ENCODE measurements around the gene PIGH.
"Not testable (repeated sequence)": the region's sequence is repeated elsewhere in the genome, so short reads cannot be mapped to it uniquely, and the experiment has no call there.

Gene PIGH

DNA sequence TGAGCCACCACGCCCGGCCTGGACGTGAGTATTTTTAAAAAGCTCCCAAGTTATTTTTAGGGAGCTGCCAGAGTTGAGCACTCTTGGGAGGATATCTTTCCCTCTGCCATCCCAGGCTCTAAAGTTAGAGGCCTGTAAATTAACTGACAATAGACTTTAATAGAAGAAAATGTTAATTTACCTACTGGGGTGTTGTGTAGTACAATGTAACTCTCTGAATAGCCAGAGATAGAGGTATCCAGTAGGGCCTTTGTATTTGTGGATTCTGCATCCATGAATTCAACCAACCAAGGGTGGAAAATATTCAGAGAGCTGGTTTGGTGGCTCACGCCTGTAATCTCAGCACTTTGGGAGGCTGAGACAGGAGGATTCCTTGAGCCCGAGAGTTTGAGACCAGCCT, 7.6 kb upstream of the PIGH start:
- DNase-seq = no peak

DNA sequence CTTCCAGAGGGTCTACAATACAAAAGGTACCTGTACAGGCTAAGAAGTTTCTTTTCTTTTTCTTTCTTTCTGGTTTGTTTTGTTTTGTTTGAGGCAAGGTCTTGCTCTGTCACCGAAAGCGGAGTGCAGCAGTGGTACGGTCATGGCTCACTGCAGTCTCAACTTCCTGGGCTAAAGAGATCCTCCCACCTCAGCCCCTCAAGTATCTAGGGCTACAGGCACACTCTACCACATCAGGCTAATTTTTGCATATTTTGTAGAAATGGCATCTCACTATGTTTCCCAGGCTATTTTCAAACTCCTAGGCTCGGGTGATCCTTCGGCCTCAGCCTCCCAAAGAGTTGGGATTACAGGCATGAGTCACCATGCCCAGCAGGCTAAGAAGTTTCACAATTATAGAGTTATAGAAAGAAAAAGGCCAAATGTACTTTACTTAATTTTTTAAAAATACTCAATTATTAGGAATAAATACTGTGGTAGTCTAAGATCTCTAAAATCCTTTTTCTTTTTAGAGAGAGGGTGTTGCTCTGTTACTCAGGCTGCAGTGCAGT, 3.0 kb upstream of the PIGH start:
- no peak for DNase-seq

DNA sequence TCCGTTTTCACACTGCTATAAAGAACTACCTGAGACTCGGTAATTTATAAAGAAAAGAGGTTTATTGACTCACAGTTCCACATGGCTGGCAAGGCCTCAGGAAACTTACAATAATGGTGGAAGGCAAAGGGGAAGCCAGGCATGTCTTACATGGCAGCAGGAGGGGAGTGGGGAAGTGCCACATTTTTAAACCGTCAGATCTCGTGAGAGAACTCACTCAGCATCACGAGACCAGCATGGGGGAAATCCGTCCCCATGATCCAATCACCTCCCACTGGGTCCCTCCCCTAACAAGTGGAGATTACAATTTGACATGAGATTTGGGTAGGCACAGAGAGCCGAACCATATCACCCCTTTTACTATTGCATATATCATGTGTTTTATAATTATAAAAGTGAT, 2.0 kb upstream of the PIGH start:
- no peak for DNase-seq

GRCh38 chr14:67600562-67600974, 500 bp upstream of the PIGH start:
- DNase-seq = not testable (repeated sequence)

- DNase-seq = no peak
Measured at GRCh38 chr14:67595392-67595791, 4.7 kb downstream of the PIGH start.

GRCh38 chr14:67593650-67594049, 6.4 kb downstream of the PIGH start:
- not testable (repeated sequence) for DNase-seq

- DNase-seq = no peak
Measured at GRCh38 chr14:67589204-67589770, 10.8 kb downstream of the PIGH start.

- no peak for DNase-seq
Measured at GRCh38 chr14:67586369-67586768, 13.7 kb downstream of the PIGH start.

DNA sequence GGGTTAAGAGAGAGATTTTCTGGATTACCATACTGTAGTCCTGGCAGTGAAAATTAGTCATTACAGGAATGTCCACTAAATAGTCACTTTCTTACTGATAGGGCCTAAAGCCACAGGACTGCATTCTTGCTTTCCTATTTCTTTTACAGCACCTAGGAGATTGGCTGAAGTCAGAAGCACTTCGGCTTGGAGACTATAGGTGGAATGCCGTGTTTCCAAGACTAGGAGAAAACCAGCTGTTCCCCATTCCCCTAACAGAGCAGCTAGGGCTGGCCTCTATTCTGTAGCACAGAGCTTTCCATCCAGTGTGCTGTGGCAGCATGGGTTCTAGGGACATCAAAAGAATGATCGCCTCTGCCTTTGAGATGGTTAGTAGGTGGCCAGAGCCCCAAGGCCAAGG, 15.1 kb downstream of the PIGH start:
- no peak for DNase-seq

GRCh38 chr14:67583711-67584644, 16.1 kb downstream of the PIGH start:
- peak; percentile 6 for DNase-seq

DNA sequence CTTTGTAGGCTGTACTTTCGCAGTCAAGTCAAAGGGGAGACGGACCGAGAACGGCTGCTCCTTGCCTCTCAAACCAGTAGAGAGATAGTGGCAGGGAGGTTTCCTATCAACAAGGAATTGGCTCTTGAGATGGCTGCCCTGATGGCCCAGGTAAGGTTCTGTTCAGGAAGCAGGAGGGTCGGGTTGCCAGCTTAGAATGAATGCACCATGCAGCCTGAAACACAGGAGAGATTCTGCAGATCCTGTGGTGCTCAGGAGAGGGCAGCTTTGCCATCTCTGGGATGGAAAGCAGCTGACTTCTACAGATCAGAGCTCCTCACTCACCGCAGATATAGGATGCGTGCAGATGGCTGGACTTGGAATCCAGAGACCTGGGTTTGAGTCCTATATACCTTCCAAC, 18.0 kb downstream of the PIGH start:
- DNase-seq = no peak

GRCh38 chr14:67581643-67582042, 18.4 kb downstream of the PIGH start:
- DNase-seq = no peak

DNA sequence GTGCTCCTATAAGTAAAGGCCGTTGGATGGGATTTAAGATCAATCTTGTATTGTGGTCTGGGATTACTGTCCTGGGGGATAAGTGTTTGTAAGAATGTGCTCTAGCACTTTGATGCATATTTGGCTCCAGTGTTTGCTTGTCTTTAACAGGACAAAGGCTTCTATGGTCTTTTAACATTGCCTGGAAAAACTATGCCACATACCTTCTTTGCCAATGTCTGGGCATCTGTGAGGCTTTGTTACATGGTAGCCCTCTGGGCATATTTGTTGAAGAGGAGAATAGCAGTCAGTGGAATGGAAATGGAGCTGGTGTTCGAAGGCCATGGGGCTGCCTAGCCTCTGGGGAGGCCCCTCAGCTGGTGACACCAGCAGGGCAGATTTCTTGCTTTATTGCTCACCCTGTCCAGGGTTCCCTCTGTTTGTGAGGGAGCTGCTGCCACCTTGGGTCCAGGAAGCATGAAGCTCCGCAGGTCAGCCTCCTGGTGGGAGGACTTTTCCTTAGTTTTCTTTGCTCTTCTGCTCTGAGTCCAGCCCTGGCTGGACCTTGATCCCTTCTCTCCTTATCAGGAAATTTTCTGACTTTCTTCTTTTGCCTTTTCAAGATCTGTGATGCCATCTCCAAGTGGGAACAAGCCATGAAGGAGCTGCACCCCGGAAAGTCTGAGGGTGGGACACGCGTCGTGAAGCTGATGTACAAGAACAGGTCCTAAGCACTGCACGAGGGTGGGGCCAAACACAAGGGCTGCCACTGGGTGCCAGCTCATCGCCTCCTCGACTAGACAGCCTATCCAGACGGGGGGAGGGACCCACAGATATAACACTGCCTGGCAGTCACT, 19.5 kb downstream of the PIGH start:
- no peak for DNase-seq

- no peak for DNase-seq
Measured at GRCh38 chr14:67579636-67580035, 20.4 kb downstream of the PIGH start.

- no peak for DNase-seq
Measured at GRCh38 chr14:67579040-67579439, 21.0 kb downstream of the PIGH start.

GRCh38 chr14:67577909-67578749, 21.9 kb downstream of the PIGH start:
- DNase-seq = no peak

DNA sequence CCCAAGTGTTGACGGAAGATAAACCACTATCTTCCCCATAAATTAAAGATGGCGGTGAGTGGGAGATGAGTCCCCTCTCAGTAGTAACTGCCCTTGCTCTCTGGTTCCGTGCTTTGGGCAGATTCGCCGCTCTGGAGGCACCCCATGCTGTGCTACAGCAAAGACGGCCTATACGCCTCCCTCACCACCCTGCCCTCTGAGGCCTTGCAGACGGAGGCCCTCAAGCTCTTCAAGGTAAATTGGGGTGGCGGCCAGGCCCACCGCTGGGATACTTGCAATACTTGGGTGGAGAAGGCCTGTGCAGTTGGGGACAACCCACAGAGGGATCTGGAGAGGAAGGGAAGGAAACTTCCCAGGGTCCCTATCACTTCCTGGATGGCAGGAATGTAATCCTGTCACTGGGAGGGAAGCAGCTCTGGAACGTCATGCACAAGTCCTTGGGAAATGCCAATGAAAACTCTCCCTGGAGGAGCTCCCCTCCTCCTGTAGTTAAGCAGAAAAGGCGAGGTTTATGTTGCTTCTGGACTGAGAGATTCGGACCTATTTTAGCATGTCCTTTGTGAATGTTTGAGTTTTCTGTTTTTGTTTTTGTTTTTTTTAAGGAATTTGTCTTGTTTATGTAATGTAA, 22.8 kb downstream of the PIGH start:
- no peak for DNase-seq

DNA sequence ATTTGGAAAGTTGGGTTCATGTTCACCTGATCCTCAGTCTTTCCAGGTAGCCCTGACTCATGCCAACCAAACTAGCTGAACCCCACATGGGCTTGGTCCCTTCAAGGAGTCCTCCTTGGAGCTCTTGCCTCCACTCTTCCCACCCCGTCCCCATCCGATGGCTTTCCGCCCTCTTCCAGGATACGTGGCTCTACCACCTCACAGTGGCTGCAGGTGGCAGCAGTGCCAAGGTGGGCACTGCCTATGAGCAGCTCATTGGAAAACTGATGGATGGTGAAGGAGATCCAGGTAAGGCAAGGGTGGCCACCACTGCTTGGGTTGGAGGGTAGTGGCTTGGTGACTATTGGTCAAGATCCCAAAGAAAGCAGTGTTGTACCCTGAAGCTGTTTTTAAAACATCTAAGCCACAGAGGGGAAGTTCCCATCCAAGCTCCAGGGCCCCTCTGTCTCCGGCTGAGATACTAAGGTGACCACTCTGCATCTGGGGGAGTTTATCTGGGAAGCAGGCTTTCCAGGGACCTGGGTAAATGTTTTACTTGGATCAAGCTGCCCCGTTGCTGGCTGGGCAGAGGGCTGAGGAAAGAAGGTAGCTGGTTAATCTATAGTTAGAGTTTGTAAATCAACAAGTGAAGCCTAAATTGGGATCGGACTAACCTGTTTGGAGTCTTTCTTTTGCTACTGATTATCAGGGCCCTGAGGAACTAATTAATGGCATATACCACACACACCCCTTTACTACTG, 23.7 kb downstream of the PIGH start:
- no peak for DNase-seq

- no peak for DNase-seq
Measured at GRCh38 chr14:67575684-67576083, 24.4 kb downstream of the PIGH start.

DNA sequence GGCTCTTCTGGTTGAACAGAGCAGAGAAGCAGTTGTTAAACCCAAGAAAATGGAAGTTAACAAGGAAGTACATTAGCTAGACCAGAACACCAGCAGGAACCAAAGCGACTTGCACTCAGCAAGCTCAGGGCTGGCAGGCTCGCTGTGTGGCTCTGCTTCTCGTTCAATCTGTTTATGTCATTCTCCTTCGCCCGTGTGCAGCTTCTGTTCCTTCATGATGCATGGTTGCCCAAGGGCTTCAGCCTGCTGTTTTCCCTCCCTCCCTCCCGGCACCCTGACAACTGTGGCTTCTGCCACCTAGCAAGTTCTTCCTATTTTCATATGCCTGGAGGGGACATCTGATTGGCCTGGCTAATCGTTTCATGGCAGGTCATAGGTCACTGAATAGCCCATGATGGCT, 25.3 kb downstream of the PIGH start:
- no peak for DNase-seq

- DNase-seq = no peak
Measured at GRCh38 chr14:67574156-67574555, 25.9 kb downstream of the PIGH start.

Data from NCI-H1694 treated with DMSO at 0.1 percent for 48 hours (cell line).